Gastroesophageal sphincter (tissue), 3 donors: Measurements from ENCODE around the gene SLC25A52.

Experiments used
- CTCF ChIP-seq, 4 experiments: fragments of 200-600 bp in 2 of 4; fragments of 450-650 bp in 2 of 4; sonication (generic) in 1 of 4; IDR thresholded peaks; one replicate each; pipeline ENCODE4 v1.5.1; 2017 to 2019; ENCODE audit warnings: antibody characterized with exemption in 4 of 4, mild to moderate bottlenecking in 2 of 4, moderate library complexity in 2 of 4
- POLR2A ChIP-seq, 2 donors: fragments of 450-650 bp; IDR thresholded peaks; one replicate each; pipeline ENCODE4 v1.6.1; 2017; ENCODE audit warnings: antibody characterized with exemption in 2 of 2, mild to moderate bottlenecking in 2 of 2, moderate library complexity in 1 of 2
- POLR2AphosphoS5 ChIP-seq: sonication (generic); formaldehyde crosslinking; IDR thresholded peaks from one replicate; pipeline ENCODE4 v1.6.1; 2017; ENCODE audit warnings: antibody characterized with exemption

- TF ChIP-seq CTCF (IDR thresholded peaks at IDR 0.05) = no peak
- no peak for TF ChIP-seq POLR2AphosphoS5
- TF ChIP-seq POLR2A (IDR thresholded peaks at IDR 0.05) = no peak
Observed at GRCh38 chr18:31774962-31775361, 14.3 kb upstream of the SLC25A52 start.
